Glomerular visceral epithelial cell (primary cell): ENCODE data around the gene SORCS3.

Experiments
- DNase-seq: peaks from one replicate; pipeline ENCODE4 v3.0.0-alpha.2; 2016; ENCODE audit errors: extremely low spot score

SORCS3 gene

DNA sequence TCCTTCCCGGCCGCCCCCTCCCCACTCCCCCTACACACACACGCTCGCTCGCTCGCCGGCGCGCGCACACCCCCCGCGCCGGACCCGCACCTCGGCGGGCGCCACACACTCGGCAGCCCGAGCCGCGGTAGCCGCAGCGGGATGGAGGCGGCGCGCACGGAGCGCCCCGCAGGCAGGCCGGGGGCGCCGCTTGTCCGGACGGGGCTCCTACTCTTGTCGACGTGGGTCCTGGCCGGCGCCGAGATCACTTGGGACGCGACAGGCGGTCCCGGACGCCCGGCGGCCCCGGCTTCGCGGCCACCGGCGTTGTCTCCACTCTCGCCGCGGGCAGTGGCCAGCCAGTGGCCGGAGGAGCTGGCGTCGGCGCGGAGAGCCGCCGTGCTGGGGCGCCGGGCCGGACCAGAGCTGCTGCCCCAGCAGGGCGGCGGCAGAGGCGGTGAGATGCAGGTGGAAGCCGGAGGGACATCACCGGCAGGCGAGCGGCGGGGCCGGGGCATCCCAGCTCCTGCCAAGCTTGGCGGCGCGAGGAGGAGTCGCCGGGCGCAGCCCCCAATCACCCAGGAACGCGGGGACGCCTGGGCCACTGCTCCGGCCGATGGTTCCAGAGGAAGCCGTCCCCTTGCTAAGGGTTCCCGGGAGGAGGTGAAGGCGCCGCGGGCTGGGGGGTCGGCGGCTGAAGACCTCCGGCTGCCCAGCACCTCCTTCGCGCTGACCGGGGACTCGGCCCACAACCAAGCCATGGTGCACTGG lies at the start of gene SORCS3:
Gene SORCS3, plus strand, starts transcription at position 104 of the 750 bp plus-strand sequence.
- no peak for DNase-seq

- DNase-seq = no peak
Observed at GRCh38 chr10:104591441-104591840, 49.6 kb upstream of the SORCS3 start.

GRCh38 chr10:104601166-104601565 lies 39.9 kb upstream of the SORCS3 start:
- DNase-seq = no peak

GRCh38 chr10:104608091-104608828 lies 32.8 kb upstream of the SORCS3 start:
- DNase-seq = no peak

GRCh38 chr10:104612571-104613205 lies 28.4 kb upstream of the SORCS3 start:
- no peak for DNase-seq

DNA sequence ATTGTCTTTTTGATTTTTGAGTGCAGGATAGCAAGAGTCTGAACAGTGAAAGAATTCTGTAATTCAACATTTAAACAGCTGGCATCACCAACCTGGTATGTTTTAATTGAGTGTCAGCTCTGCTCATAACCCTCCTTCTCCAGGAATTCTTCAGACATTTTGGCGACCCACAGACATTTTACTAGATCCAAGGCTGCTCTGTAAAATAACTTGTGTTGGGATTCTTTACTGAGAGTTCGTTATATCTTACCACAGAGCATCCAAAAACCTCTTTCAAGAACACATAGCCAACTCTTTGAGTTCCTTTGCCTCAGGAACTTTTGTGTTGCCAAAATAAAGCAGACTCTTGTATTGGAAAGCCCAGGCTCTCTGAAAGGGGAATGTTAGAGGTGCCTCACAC lies 27.7 kb upstream of the SORCS3 start:
- DNase-seq = no peak

GRCh38 chr10:104614245-104614831 lies 26.8 kb upstream of the SORCS3 start:
- peak; percentile 47 for DNase-seq

DNA sequence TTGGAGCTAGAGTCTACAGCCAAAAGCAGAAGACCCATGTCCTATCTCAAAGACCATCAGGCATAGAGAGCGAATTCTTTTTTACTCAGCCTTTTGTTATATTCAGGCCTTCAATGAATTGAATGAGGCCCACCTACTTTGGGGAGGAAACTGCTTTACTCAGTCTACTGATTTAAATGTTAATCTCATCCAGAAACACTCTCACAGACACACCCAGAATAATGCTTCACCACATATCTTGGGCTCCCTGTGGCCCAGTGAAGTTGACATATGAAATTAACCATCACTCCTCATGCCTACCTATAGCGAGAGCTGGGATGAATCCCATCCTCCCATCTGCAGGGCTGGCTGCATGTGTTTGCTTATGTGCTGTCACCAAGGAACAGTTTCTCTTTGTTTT lies 26.0 kb upstream of the SORCS3 start:
- DNase-seq = no peak

GRCh38 chr10:104617831-104618230 lies 23.3 kb upstream of the SORCS3 start:
- no peak for DNase-seq

DNA sequence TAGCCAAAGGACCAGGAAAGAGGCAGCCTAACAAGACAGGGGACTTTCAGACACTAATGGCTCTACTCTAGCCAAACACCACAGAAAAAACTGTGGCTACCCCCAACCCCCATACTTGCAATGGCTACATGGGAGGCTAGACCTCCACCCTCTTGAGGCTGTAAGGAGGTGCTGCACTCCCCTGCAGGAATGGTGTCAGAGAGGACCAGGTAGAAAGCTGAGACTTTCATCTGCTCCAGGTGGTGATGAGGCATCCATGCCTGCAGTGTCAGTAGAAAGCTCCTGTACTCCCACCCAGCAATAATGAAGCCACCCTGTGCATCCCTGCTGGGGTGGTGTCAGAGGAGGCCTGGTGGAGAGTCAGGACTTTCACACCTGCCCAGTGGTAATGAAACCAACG lies 18.9 kb upstream of the SORCS3 start:
- no peak for DNase-seq

GRCh38 chr10:104622598-104623209 lies 18.4 kb upstream of the SORCS3 start:
- peak; percentile 46 for DNase-seq

DNA sequence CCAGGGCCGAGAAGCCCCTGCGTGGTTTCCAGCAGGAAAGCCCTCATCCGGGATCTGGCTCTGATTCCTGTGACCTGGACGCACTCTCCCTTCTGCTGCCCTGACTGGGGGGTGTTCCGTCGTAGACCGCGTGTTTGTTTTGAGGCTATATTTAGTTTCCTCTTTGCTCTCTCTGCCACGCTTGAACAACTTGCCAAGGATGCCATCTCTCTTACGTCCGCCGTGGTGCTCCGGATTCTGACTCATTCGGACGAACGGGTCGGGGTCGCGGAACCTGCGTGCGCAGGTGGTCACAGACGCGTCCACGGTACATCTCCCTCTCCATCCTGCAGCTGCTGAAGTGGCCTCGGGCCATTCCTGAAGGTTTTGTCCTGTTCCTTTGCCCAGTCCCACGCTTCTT lies 10.4 kb upstream of the SORCS3 start:
- DNase-seq = peak; percentile 19

- DNase-seq = no peak
Observed at GRCh38 chr10:104631946-104632345, 9.1 kb upstream of the SORCS3 start.

DNA sequence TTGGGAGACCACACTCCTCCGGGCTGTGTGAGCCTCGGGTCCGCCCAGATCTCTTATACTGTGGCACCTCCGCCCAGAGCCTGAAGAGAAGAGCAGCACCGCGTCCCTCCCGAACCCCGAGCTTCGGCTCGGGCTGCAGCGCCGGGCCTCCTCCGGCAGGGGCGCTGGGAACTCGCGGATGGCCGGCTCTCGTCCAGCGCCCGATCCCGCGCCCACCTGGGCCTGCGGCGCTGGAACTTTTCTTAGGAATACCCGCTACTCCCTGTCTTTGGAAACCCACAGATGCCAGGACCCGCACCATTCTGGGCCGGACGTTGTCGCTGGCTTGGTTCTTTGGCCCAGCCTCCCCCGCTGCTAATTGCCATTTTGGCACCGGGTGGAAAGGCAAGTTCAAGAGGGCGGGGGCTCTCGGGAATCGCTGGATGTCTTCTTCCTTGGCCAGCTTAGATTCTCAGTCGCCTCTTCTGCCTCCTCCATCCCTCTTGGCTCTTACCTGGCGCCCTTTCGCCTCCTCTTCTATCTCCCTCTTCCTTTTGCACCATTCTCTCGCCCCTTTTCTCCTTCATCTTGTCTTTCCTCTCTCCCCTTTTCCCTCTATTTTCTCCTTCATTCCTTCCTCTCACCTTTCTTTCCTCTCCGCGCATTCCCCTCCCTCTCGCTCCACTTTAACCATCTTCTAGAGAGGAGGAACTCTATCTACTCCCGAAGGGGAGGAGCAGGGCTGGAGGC lies 2.1 kb upstream of the SORCS3 start:
- no peak for DNase-seq

GRCh38 chr10:104639590-104640338 lies 1.3 kb upstream of the SORCS3 start:
- DNase-seq = no peak

DNA sequence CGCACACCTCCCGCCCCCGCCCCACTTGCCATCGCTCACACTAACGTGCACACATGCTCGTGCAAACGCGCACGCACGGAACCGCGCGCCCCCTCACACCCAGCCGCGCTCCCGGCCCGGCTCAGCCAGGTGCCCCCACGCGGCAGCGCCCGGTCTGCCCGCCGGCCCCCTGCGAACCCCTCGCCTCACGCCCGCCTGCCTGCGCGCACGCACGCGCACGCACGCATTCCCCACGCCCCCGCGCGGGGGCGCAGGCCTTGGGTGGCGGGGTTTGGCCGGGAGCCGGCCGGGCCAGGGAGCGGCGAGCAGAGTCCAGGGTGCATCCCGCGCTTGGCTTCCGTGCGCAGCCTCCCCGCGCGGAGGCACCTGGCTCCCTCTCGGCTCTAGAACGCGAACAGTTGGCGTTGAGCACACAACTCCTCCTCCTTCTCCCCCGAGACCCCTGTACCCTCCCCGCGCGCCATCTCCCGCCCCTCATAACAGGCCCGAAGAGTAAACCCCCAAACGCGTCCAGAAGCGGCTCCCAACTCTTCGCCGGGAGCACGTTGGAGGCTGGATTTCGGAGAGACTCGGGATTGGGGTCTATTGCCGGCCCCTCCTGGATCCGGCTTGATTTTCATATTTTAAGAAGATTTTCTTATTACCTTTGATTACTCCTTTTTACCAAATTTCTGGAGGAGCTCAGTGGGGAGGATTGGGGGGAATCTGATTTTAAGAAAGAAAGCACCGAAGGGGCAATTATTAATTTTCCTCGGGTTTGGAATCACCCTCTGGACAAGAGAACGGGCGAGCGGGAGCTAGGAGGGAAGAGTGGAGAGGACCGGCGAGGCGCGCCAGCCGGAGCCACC lies 527 bp upstream of the SORCS3 start:
- DNase-seq = no peak

DNA sequence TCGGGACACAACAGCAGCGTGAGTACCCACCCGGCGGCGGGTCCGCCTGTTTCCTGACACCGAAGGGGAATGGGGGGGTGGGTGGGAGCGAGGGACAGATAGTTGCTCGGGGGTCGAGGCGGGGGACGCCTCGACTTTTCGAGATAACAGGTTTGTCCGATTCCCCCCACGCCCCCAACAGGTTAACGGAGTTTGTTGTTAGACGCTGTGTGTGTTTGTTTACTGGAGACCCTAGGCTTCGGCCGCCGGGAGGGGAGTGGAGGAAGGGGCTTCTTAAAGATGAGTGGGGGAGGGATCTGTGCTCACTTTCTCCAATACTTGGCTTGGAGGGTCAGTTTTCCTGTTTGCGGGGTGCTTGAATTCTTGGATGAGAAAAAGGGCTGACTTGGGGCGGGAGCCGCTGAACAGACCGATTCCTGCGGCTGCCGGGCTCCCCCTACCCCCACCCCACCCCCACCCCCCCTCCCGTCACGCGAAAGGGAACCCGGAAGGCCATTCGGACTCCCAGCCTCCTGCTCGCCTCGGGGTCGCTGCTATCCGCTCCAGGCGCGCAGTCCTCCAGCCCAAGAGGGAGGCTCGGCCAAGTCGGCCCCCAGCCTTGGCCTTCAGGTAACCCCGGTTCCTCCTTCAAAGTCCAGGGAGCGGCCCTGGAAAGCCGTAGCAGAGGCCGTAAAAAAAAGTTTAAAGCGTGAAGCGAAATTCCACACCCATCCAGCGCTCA lies 1.0 kb downstream of the SORCS3 start:
- DNase-seq = no peak

DNA sequence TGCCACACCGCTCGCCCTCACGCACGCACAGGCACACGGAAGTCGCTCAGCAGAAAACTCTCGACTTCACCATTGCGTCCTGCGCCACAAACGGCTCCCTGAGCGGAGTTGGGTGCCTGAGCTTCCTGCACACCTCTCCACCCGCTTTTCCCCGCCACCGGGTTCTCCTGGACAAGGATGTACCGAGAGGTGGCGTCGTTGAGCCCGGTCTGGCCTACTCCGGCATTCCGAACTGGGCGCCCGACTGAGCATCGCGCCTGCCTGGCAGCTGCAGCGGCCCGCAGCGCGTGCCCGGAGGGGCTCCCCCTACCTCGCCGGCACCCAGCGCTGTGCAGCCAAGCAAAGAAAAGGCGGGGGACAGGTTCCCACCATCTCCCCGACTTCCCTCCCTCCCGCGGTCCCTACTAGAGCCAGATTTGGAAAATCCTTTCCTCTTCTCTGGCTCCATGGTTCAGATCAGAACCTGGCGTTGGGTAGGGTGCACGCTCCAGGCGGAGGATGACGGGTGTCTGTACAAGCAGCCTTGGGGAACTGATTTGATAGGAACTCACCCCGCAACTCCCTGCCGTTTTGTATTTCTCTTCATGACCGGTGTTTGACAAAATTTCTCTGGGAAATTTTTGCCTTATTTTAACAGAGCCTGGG lies 1.7 kb downstream of the SORCS3 start:
- peak; percentile 9 for DNase-seq

GRCh38 chr10:104643303-104643663 lies 2.2 kb downstream of the SORCS3 start:
- no peak for DNase-seq
